HG02623 (cell line): ENCODE data around the gene FMOD.

Experiments used
- ATAC-seq: cut with Tn5 transposase; IDR thresholded peaks from one replicate; pipeline ENCODE4 v1.9.1; 2021; ENCODE audit warnings: moderate library complexity; ENCODE audit not compliant: unreplicated experiment

FMOD gene

GRCh38 chr1:203361945-203362719 is 11.2 kb upstream of the FMOD start:
- no peak for ATAC-seq

GRCh38 chr1:203360547-203361185 is 9.7 kb upstream of the FMOD start:
- no peak for ATAC-seq

- no peak for ATAC-seq
These were observed 8.2 kb upstream of the FMOD start for GRCh38 chr1:203359010-203359571.

- ATAC-seq: no peak
These were observed 3.3 kb upstream of the FMOD start for GRCh38 chr1:203354246-203354645.

GRCh38 chr1:203353486-203353885 is 2.6 kb upstream of the FMOD start:
- ATAC-seq: no peak

- ATAC-seq: no peak
These were observed 973 bp downstream of the FMOD start for GRCh38 chr1:203349773-203350524.

- ATAC-seq: no peak
These were observed 1.8 kb downstream of the FMOD start for GRCh38 chr1:203349166-203349565.

- no peak for ATAC-seq
These were observed 4.2 kb downstream of the FMOD start for GRCh38 chr1:203346769-203347102.

- ATAC-seq: no peak
These were observed 4.7 kb downstream of the FMOD start for GRCh38 chr1:203346060-203346768.

- ATAC-seq: no peak
These were observed 6.8 kb downstream of the FMOD start for GRCh38 chr1:203343956-203344754.

- no peak for ATAC-seq
These were observed 8.6 kb downstream of the FMOD start for GRCh38 chr1:203342192-203342940.

GRCh38 chr1:203340112-203340790 is 10.7 kb downstream of the FMOD start:
- ATAC-seq: peak; percentile 58

- ATAC-seq: no peak
These were observed 12.4 kb downstream of the FMOD start for GRCh38 chr1:203338335-203339036.

GRCh38 chr1:203336097-203336496 is 14.8 kb downstream of the FMOD start:
- no peak for ATAC-seq

- ATAC-seq: no peak
These were observed 15.4 kb downstream of the FMOD start for GRCh38 chr1:203335503-203335902.

- ATAC-seq: no peak
These were observed 19.7 kb downstream of the FMOD start for GRCh38 chr1:203331224-203331623.

GRCh38 chr1:203328714-203329122 is 22.2 kb downstream of the FMOD start:
- no peak for ATAC-seq
